GM23338 (cell line): ENCODE measurements around the gene DAAM1. TPM values are rescaled to one million over a fixed set of nuclear protein-coding genes. Genes with fewer than 3 reads are reported as not detected.

ENCODE experiments used
- ATAC-seq: fragments of 200-7000 bp; cut with Tn5 transposase; 3 replicates; pipeline ENCODE4 v1.9.1; 2020
- DNase-seq: peaks from one replicate; pipeline ENCODE4 v3.0.0-alpha.2; 2015; ENCODE audit warnings: low spot score
- H2AFZ ChIP-seq: fragments of 200-600 bp; sonication (generic); 2 replicates; pipeline ENCODE4 v1.8.0; 2016; ENCODE audit warnings: antibody characterized with exemption, mild to moderate bottlenecking, moderate library complexity
- H3F3A ChIP-seq: fragments of 200-600 bp; sonication (generic); replicated peaks from 2 replicates; pipeline ENCODE4 v1.8.0; 2017; ENCODE audit warnings: antibody characterized with exemption, mixed run types, low read depth
- H3K27ac ChIP-seq: fragments of 200-600 bp; sonication (generic); 2 replicates; pipeline ENCODE4 v1.6.1; 2016; ENCODE audit warnings: low read depth
- H3K27me3 ChIP-seq: fragments of 200-600 bp; sonication (generic); 2 replicates; pipeline ENCODE4 v1.8.0; 2016; ENCODE audit warnings: mild to moderate bottlenecking, mixed run types, moderate library complexity; ENCODE audit not compliant: insufficient read depth
- H3K36me3 ChIP-seq: fragments of 200-600 bp; sonication (generic); 2 replicates; pipeline ENCODE4 v1.8.0; 2016; ENCODE audit warnings: mild to moderate bottlenecking; ENCODE audit not compliant: insufficient read depth
- H3K4me1 ChIP-seq: fragments of 200-600 bp; sonication (generic); 2 replicates; pipeline ENCODE4 v1.8.0; 2016; ENCODE audit warnings: mild to moderate bottlenecking, moderate library complexity; ENCODE audit not compliant: insufficient read depth
- H3K4me2 ChIP-seq: fragments of 200-600 bp; sonication (generic); 2 replicates; pipeline ENCODE4 v1.7.1; 2017; ENCODE audit warnings: mixed run types
- H3K4me3 ChIP-seq: fragments of 200-600 bp; sonication (generic); 2 replicates; pipeline ENCODE4 v1.6.1; 2016; ENCODE audit warnings: mixed run types
- H3K79me2 ChIP-seq: fragments of 200-600 bp; sonication (generic); replicated peaks from 2 replicates; pipeline ENCODE4 v1.8.0; 2017; ENCODE audit warnings: mild to moderate bottlenecking; ENCODE audit not compliant: insufficient read depth
- H3K9me2 ChIP-seq: fragments of 200-600 bp; sonication (generic); 2 replicates; pipeline ENCODE4 v1.8.0; 2017; ENCODE audit not compliant: insufficient read depth
- H4K20me1 ChIP-seq: fragments of 200-600 bp; sonication (generic); replicated peaks from 2 replicates; pipeline ENCODE4 v1.8.0; 2017; ENCODE audit warnings: mild to moderate bottlenecking; ENCODE audit not compliant: insufficient read depth
- H3K27ac Mint-ChIP-seq: 2 replicates; pipeline ENCODE4 v1.8.0; 2020; ENCODE audit warnings: inconsistent platforms, mild to moderate bottlenecking, moderate library complexity, mixed read lengths
- H3K27me3 Mint-ChIP-seq: 3 replicates; pipeline ENCODE4 v1.8.0; 2022; ENCODE audit warnings: low read depth, mild to moderate bottlenecking, moderate library complexity, mixed read lengths, inconsistent platforms; ENCODE audit not compliant: insufficient read depth, poor library complexity
- H3K36me3 Mint-ChIP-seq: 3 replicates; pipeline ENCODE4 v1.8.0; 2021; ENCODE audit warnings: low read depth, mild to moderate bottlenecking, inconsistent platforms, moderate library complexity, mixed read lengths
- H3K4me1 Mint-ChIP-seq: 3 replicates; pipeline ENCODE4 v1.8.0; 2020; ENCODE audit warnings: mild to moderate bottlenecking, inconsistent platforms, mixed read lengths
- H3K4me3 Mint-ChIP-seq: 3 replicates; pipeline ENCODE4 v1.8.0; 2021; ENCODE audit warnings: moderate library complexity, mild to moderate bottlenecking, inconsistent platforms, mixed read lengths
- H3K9me3 Mint-ChIP-seq: 3 replicates; pipeline ENCODE4 v1.8.0; 2020; ENCODE audit warnings: moderate library complexity, mild to moderate bottlenecking, inconsistent platforms, mixed read lengths
- CREB1 ChIP-seq: fragments of 250-450 bp; sonication (Bioruptor Pico); IDR thresholded peaks from 2 replicates; pipeline ENCODE4 v1.5.0; 2020; ENCODE audit warnings: low read depth, mild to moderate bottlenecking, moderate library complexity
- CTCF ChIP-seq, 2 experiments: fragments of 200-600 bp in 1 of 2; sonication (generic) in 1 of 2; conservative IDR thresholded peaks; 2 replicates each; pipeline versions ENCODE4 v1.5.1 to v1.6.1; 2016 to 2017; ENCODE audit warnings: antibody characterized with exemption in 2 of 2, low read depth in 2 of 2, mild to moderate bottlenecking in 2 of 2, moderate library complexity in 1 of 2
- ETS1 ChIP-seq: IDR thresholded peaks from 2 replicates; pipeline ENCODE4 v1.6.1; 2016; ENCODE audit warnings: antibody characterized with exemption
- EZH2 ChIP-seq: fragments of 200-600 bp; sonication (generic); IDR thresholded peaks from one replicate; pipeline ENCODE4 v1.8.0; 2017; ENCODE audit warnings: antibody characterized with exemption, mild to moderate bottlenecking, low read depth; ENCODE audit not compliant: unreplicated experiment
- EZH2phosphoT487 ChIP-seq: fragments of 200-600 bp; sonication (generic); IDR thresholded peaks from one replicate; pipeline ENCODE4 v1.8.1; 2018; ENCODE audit warnings: antibody characterized with exemption; ENCODE audit not compliant: unreplicated experiment
- JUNB ChIP-seq: IDR thresholded peaks from one replicate; pipeline ENCODE4 v1.6.1; 2016; ENCODE audit warnings: antibody characterized with exemption; ENCODE audit not compliant: unreplicated experiment
- NANOG ChIP-seq: IDR thresholded peaks from 2 replicates; pipeline ENCODE4 v1.6.1; 2016; ENCODE audit warnings: antibody characterized with exemption, borderline replicate concordance
- POLR2AphosphoS5 ChIP-seq: IDR thresholded peaks from 2 replicates; pipeline ENCODE4 v1.6.1; 2016; ENCODE audit warnings: antibody characterized with exemption, low read depth
- REST ChIP-seq: IDR thresholded peaks from one replicate; pipeline ENCODE4 v1.6.1; 2018; ENCODE audit warnings: antibody characterized with exemption; ENCODE audit not compliant: unreplicated experiment
- STAT1 ChIP-seq: IDR thresholded peaks from one replicate; pipeline ENCODE4 v1.6.1; 2016; ENCODE audit warnings: antibody characterized with exemption; ENCODE audit not compliant: unreplicated experiment
- ZNF114 ChIP-seq: fragments of 250-450 bp; sonication (Bioruptor Pico); IDR thresholded peaks from 2 replicates; pipeline ENCODE4 v1.5.0; 2020; ENCODE audit warnings: mild to moderate bottlenecking, moderate library complexity
- ZNF331 ChIP-seq: fragments of 250-450 bp; sonication (Bioruptor Pico); IDR thresholded peaks from 2 replicates; pipeline ENCODE4 v1.5.0; 2020; ENCODE audit warnings: low read depth, mild to moderate bottlenecking, moderate library complexity
- polyA plus RNA-seq: library from polyadenylated mRNA; unstranded; fragments of >200 nt; fragmentation: Nextera tagmentation; extraction: Ambion mirVana; gene quantifications from 2 replicates; pipeline ENCODE4 v1.2.1, GENCODE V29; 2016
- total RNA-seq: library from RNA; depleted of rRNA; stranded (reverse); fragments of >200 nt; shearing (Covaris generic); gene quantifications from 2 replicates; pipeline ENCODE4 v1.2.3, GENCODE V29; 2014
- TF ChIP-seq, protein P1 (sequence below): fragments of 250-450 bp; sonication (Bioruptor Pico); IDR thresholded peaks from 2 replicates; pipeline ENCODE4 v1.5.0; 2020; ENCODE audit warnings: mild to moderate bottlenecking, moderate library complexity

Gene DAAM1
- total and polyA plus RNA-seq, 2 experiments from 2014 or later, result 36.3 to 42.1 TPM

- H3K9me3 Mint-ChIP-seq, result no peaks in the 10 kb centered on the region
- Histone ChIP-seq H3K9me2 (no peaks in the 10 kb centered on the region; the same call in 1 of the 2 replicates), H2AFZ (no peak overlapping the region), H4K20me1 (0 out of 2 replicates have a peak, but pooled peaks cover 4% of the 10 kb centered on the region), H3K36me3 (no peaks in the 10 kb centered on the region), H3K4me3 (no peak overlapping the region), H3K4me2 (no peak overlapping the region), H3F3A (no peaks in the 10 kb centered on the region), H3K4me1 (peaks cover 18% of the 10 kb centered on the region), H3K79me2 (peaks cover 32% of the 10 kb centered on the region), H3K27ac (no peak overlapping the region), H3K27me3 (no peaks in the 10 kb centered on the region)
- ATAC-seq (no peak), DNase-seq (no peak)
- TF ChIP-seq ETS1 (no peak), STAT1 (no peak), CREB1 (CRISPR knock-in tag) (no peak), POLR2AphosphoS5 (no peak), ZNF114 (CRISPR knock-in tag) (no peak), NANOG (no peak), EZH2 (no peak), ZNF331 (no peak), REST (no peak), JUNB (no peak), EZH2phosphoT487 (no peak), CTCF (conservative IDR thresholded peaks at IDR 0.05; ENCODE audit: low read depth in 2 of 2) (no peak)
- TF ChIP-seq, protein P1, sequence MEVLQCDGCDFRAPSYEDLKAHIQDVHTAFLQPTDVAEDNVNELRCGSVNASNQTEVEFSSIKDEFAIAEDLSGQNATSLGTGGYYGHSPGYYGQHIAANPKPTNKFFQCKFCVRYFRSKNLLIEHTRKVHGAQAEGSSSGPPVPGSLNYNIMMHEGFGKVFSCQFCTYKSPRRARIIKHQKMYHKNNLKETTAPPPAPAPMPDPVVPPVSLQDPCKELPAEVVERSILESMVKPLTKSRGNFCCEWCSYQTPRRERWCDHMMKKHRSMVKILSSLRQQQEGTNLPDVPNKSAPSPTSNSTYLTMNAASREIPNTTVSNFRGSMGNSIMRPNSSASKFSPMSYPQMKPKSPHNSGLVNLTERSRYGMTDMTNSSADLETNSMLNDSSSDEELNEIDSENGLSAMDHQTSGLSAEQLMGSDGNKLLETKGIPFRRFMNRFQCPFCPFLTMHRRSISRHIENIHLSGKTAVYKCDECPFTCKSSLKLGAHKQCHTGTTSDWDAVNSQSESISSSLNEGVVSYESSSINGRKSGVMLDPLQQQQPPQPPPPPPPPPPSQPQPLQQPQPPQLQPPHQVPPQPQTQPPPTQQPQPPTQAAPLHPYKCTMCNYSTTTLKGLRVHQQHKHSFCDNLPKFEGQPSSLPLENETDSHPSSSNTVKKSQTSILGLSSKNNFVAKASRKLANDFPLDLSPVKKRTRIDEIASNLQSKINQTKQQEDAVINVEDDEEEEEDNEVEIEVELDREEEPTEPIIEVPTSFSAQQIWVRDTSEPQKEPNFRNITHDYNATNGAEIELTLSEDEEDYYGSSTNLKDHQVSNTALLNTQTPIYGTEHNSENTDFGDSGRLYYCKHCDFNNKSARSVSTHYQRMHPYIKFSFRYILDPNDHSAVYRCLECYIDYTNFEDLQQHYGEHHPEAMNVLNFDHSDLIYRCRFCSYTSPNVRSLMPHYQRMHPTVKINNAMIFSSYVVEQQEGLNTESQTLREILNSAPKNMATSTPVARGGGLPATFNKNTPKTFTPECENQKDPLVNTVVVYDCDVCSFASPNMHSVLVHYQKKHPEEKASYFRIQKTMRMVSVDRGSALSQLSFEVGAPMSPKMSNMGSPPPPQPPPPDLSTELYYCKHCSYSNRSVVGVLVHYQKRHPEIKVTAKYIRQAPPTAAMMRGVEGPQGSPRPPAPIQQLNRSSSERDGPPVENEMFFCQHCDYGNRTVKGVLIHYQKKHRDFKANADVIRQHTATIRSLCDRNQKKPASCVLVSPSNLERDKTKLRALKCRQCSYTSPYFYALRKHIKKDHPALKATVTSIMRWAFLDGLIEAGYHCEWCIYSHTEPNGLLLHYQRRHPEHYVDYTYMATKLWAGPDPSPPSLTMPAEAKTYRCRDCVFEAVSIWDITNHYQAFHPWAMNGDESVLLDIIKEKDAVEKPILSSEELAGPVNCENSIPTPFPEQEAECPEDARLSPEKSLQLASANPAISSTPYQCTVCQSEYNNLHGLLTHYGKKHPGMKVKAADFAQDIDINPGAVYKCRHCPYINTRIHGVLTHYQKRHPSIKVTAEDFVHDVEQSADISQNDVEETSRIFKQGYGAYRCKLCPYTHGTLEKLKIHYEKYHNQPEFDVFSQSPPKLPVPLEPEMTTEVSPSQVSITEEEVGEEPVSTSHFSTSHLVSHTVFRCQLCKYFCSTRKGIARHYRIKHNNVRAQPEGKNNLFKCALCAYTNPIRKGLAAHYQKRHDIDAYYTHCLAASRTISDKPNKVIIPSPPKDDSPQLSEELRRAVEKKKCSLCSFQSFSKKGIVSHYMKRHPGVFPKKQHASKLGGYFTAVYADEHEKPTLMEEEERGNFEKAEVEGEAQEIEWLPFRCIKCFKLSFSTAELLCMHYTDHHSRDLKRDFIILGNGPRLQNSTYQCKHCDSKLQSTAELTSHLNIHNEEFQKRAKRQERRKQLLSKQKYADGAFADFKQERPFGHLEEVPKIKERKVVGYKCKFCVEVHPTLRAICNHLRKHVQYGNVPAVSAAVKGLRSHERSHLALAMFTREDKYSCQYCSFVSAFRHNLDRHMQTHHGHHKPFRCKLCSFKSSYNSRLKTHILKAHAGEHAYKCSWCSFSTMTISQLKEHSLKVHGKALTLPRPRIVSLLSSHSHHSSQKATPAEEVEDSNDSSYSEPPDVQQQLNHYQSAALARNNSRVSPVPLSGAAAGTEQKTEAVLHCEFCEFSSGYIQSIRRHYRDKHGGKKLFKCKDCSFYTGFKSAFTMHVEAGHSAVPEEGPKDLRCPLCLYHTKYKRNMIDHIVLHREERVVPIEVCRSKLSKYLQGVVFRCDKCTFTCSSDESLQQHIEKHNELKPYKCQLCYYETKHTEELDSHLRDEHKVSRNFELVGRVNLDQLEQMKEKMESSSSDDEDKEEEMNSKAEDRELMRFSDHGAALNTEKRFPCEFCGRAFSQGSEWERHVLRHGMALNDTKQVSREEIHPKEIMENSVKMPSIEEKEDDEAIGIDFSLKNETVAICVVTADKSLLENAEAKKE (CRISPR knock-in tag), result no peak
- peaks cover 2% of the 10 kb centered on the region for H3K27me3 Mint-ChIP-seq
- peaks cover 24% of the 10 kb centered on the region for H3K4me1 Mint-ChIP-seq
- H3K27ac Mint-ChIP-seq, result no peak overlapping the region
- no peak overlapping the region for H3K4me3 Mint-ChIP-seq
- no peaks in the 10 kb centered on the region for H3K36me3 Mint-ChIP-seq
Measured at GRCh38 chr14:59256331-59256730, 67.9 kb downstream of the DAAM1 start.
